K562 (cell line): Measurements from ENCODE around the gene YES1.

ENCODE experiments used
- NCOR1 ChIP-seq: fragments of 450-650 bp; IDR thresholded peaks from 2 replicates; pipeline ENCODE4 v1.6.1; 2016; ENCODE audit warnings: mild to moderate bottlenecking, moderate library complexity
- POLR2A ChIP-seq: fragments of 450-650 bp; conservative IDR thresholded peaks from 2 replicates; pipeline ENCODE4 v1.6.1; 2016
- SREBF1 ChIP-seq: fragments of 150-350 bp; IDR thresholded peaks from 2 replicates; pipeline ENCODE4 v1.6.1; 2014; ENCODE audit warnings: antibody characterized with exemption, low read depth, low read length, borderline replicate concordance
- TAF15 ChIP-seq: fragments of 200-400 bp; formaldehyde crosslinking; IDR thresholded peaks from 2 replicates; pipeline ENCODE4 v1.6.1; 2017; ENCODE audit warnings: mild to moderate bottlenecking, low read depth, low read length, moderate library complexity
- ZFP36 ChIP-seq: fragments of 150-350 bp; IDR thresholded peaks from 2 replicates; pipeline ENCODE4 v1.6.1; 2018; ENCODE audit warnings: low read length, low read depth; ENCODE audit not compliant: partially characterized antibody
- ZNF445 ChIP-seq: fragments of 250-450 bp; sonication (Bioruptor Pico); IDR thresholded peaks from 2 replicates; pipeline ENCODE4 v1.4.0; 2020; ENCODE audit warnings: low read depth, mild to moderate bottlenecking, moderate library complexity
- TF ChIP-seq, protein P1 (sequence below): fragments of 450-650 bp; IDR thresholded peaks from 2 replicates; pipeline ENCODE4 v1.6.1; 2018; ENCODE audit not compliant: partially characterized antibody
- TF ChIP-seq, protein P2 (sequence below): sonication (generic); formaldehyde crosslinking; IDR thresholded peaks from 2 replicates; pipeline ENCODE4 v1.8.0; 2022; ENCODE audit warnings: missing genetic modification reagents, mild to moderate bottlenecking, borderline replicate concordance

DNA sequence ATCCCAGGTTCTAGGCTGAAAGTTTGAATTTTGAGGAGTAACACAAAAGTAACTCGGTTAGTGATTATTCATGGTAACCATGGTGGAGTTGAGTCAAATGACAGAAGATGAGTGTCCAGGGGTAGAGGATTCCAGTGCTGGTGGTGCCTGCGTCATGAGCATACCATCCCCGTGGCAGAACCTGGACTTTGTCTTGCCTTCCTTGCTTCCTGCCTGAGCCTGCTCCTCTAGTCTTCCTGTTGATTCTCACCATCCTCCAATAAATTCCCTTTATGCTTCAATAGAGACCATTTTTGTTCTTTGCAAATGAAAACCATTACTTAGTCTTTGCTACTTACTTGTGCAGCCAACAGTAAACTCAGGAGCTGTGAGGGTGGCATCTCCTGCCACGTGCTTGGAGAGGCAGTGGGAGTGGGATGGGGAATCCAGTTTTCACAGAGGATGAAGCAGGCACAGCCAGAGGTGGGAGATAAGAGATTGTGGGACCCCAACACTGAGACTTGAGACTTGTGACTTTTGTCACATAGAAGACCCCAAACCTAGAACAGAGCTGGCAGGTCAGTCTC, 4.1 kb upstream of the YES1 start:
- TF ChIP-seq, protein P1, sequence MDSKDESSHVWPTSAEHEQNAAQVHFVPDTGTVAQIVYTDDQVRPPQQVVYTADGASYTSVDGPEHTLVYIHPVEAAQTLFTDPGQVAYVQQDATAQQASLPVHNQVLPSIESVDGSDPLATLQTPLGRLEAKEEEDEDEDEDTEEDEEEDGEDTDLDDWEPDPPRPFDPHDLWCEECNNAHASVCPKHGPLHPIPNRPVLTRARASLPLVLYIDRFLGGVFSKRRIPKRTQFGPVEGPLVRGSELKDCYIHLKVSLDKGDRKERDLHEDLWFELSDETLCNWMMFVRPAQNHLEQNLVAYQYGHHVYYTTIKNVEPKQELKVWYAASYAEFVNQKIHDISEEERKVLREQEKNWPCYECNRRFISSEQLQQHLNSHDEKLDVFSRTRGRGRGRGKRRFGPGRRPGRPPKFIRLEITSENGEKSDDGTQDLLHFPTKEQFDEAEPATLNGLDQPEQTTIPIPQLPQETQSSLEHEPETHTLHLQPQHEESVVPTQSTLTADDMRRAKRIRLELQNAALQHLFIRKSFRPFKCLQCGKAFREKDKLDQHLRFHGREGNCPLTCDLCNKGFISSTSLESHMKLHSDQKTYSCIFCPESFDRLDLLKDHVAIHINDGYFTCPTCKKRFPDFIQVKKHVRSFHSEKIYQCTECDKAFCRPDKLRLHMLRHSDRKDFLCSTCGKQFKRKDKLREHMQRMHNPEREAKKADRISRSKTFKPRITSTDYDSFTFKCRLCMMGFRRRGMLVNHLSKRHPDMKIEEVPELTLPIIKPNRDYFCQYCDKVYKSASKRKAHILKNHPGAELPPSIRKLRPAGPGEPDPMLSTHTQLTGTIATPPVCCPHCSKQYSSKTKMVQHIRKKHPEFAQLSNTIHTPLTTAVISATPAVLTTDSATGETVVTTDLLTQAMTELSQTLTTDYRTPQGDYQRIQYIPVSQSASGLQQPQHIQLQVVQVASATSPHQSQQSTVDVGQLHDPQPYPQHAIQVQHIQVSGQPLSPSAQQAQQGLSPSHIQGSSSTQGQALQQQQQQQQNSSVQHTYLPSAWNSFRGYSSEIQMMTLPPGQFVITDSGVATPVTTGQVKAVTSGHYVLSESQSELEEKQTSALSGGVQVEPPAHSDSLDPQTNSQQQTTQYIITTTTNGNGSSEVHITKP: no peak
- TF ChIP-seq NCOR1 (no peak), TAF15 (no peak), ZNF445 (CRISPR knock-in tag) (no peak), POLR2A (no peak), ZFP36 (no peak), SREBF1 (no peak)
- TF ChIP-seq, protein P2, sequence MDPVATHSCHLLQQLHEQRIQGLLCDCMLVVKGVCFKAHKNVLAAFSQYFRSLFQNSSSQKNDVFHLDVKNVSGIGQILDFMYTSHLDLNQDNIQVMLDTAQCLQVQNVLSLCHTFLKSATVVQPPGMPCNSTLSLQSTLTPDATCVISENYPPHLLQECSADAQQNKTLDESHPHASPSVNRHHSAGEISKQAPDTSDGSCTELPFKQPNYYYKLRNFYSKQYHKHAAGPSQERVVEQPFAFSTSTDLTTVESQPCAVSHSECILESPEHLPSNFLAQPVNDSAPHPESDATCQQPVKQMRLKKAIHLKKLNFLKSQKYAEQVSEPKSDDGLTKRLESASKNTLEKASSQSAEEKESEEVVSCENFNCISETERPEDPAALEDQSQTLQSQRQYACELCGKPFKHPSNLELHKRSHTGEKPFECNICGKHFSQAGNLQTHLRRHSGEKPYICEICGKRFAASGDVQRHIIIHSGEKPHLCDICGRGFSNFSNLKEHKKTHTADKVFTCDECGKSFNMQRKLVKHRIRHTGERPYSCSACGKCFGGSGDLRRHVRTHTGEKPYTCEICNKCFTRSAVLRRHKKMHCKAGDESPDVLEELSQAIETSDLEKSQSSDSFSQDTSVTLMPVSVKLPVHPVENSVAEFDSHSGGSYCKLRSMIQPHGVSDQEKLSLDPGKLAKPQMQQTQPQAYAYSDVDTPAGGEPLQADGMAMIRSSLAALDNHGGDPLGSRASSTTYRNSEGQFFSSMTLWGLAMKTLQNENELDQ (CRISPR knock-in tag): no peak
